ENCODE measurements around the gene CRELD1.
"Not testable (repeated sequence)": the region's sequence is repeated elsewhere in the genome, so short reads cannot be mapped to it uniquely, and the experiment has no call there.

The CRELD1 gene

GRCh38 chr3:9933561-9934234, at the start of gene CRELD1:
CRELD1 (plus strand) TSS chr3:9933834; CDS start chr3:9934439, 605 bp downstream.
- DNase-seq, result peak; percentile 82

DNA sequence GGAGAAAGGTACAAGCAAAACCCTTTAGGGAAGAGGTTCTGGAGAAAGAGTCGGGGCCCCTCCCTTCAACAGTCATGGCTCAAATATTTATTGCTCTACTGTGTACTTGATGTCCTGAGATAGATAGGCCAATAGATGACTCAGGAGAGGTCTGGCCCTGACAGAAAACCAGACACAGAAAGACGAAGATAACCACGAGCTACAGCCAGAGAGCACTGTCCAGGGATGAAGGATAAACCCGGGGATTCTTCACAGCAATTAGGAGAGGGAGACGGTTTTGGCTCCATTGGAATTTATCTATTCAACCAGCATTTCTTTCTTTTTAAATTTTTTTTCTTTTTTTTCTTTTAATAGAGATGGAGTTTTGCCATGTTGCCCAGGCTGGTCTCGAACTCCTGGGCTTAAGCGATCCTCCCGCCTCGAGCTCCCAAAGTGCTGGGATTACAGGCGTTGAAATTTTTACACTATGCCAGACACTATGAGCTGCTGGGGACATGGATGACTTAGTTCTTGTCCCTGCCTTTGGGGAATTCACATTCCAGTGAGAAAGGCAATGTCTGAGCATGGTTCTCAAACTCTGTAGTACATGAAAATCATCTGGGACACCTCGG, 49.0 kb upstream of the CRELD1 start:
- no peak for DNase-seq

DNA sequence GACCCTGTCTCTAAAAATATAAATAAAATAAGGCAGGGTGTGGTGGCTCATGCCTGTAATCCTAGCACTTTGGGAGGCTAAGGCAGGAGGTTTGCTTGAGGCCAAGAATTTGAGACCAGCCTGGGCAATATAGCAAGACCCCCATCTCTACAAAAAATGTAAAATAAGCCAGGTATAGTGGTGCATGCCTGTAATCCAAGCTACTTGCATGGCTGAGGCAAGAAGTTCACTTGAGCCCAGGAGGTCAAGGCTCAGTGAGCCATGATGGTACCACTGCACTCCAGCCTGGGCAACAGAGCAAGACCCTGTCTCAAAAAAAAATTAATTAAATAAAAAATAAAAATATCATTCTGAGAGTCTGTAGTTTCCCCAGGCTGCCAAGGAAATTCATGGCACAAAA, 47.3 kb upstream of the CRELD1 start:
- no peak for DNase-seq

DNA sequence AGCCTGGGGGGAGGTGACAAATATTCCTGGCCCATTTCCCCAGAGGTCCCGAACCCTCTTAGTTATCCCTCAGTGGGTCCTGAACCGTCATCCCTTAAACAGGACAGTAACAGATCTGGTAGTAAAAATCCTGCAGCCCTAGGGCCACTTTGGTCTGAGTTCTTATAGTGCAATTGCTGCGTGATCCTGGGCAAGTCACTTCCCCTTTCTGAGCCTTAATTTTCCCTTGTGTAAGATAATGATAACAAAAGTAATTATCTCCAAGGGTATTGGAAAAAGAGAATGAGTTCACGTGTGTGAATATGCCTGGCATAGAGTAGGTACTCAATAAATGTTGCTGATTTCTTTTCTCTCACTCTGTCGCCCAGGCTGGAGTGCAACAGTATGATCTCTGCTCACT, 46.2 kb upstream of the CRELD1 start:
- no peak for DNase-seq

DNA sequence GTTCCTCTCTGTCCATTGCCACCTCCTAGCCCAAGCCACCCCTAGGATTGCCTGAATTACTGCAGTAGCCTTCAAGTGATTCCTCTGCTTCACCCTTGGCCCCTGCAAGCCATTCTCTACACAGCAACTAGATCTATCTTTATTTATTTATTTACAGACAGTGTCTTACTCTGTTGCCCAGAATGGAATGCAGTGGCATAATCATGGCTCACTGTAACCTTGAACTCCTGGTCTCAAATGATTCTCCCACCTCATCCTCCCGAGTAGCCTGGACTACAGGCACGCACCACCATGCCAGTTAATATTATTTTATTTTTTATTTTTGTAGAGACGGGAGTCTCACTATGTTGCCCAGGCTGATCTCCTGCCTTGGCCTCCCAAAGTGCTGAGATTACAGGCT, 45.1 kb upstream of the CRELD1 start:
- DNase-seq, result no peak

DNA sequence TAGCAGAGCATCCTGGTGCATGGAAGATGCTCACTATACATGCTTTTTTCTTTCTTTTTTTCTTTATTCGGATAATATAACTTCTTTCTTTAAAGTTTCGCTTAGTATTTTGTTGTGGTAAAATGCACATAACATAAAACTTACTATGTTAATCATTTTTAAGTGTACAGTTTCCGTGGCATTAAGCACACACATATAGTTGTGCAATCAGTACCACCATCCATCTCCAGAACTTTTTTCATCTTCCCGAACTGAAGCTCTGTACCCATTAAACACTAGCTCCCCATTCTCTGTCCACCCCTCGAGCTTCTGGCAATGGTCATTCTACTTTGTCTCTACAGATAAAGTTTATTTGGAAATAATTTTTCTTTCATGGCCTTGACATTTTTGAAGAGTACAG, 44.2 kb upstream of the CRELD1 start:
- DNase-seq, result no peak

DNA sequence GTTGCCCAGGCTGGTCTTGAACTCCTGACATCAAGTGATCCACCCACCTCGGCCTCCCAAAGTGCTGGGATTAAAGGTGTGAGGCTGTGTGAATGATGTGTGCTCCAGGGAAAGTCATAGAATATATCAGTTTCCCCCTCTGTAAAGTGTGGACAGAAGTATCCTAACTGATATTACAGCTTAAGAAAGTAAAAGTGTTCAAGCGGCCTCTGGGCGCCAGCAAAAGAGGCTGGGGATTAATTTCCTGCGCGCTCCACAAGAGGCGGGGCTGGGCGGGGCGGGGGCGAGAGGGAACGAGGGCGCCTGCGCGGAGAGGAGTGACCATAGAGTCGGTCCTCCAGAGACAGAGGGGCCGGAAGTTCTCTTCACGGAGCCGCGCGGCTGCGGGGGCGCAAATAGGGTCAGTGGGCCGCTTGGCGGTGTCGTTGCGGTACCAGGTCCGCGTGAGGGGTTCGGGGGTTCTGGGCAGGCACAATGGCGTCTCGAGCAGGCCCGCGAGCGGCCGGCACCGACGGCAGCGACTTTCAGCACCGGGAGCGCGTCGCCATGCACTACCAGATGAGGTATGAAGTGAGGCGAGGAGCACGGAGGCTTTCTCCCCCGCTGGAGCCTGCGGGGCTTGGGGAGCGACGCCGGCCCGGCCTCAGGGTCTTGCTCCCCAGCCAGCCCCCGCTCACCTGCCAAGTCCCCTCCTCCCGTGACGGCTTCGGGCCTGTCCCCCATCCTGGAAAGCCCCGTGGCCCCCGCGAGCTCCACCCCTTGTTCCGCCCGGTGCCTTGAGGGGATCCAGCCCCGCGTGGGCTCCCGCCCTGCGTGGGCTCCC, 43.2 kb upstream of the CRELD1 start, which contains the start of gene JAGN1:
JAGN1 (plus strand) TSS at position 362 of the 823 bp plus-strand sequence; CDS start at position 475, 113 bp downstream.
- DNase-seq, result peak; percentile 39

DNA sequence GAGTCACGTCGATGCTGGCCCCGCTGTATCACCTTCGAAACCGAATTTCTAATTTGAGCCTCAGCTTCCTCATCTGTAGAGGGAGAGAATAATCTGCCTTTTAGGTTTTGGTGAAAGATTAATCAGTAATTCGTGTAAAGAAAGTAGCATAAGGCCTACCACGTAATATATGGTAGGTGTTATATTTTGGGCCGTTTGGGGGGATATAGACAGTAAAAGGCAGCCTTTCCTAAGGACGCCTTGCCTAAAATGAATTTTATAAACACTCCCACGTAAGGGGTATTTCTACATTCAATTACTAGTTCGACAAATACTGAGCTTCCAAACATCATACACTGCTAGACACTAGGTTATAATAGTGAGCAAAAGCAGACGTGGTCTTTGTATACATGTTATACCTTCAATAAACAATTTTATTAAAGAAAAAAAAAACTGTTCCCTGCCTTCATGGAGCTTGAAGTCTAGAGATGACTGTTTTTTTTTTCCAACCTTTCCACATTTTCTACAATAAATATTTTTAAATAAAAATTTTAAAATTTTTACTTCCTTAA, 42.5 kb upstream of the CRELD1 start:
- no peak for DNase-seq

- DNase-seq, result no peak
These were observed 39.9 kb upstream of the CRELD1 start for GRCh38 chr3:9893739-9894138.

- DNase-seq, result not testable (repeated sequence)
These were observed 37.9 kb upstream of the CRELD1 start for GRCh38 chr3:9895715-9896114.

DNA sequence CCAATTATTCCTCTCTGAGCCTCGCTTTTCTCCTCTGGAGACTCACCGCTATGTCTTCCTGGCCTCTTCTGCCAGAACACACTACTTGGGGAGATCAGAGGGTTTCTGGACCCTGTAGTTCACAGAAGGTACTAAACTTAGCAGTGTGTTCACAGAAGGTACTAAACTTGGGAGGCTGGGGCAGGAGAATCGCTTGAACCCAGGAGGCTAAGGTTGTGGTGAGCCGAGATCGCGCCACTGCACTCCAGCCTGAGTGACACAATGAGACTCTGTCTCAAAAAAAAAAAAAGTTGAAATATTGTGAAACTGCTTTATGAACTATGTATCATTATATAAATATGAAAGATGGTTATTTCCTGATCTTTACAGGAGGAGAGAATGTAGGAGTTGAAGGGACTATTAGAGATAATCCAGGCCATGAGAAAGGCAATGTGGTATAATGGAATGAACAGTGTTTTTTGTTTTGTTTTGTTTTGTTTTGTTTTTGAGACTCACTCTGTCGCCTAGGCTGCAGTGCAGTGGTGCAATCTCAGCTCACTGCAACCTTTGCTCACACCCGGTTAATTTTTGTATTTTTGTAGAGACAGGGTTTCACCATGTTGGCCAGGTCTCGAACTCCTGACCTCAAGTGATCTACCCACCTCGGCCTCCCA, 36.8 kb upstream of the CRELD1 start:
- not testable (repeated sequence) for DNase-seq

- DNase-seq, result peak; percentile 20
These were observed 35.9 kb upstream of the CRELD1 start for GRCh38 chr3:9897408-9898372.

DNA sequence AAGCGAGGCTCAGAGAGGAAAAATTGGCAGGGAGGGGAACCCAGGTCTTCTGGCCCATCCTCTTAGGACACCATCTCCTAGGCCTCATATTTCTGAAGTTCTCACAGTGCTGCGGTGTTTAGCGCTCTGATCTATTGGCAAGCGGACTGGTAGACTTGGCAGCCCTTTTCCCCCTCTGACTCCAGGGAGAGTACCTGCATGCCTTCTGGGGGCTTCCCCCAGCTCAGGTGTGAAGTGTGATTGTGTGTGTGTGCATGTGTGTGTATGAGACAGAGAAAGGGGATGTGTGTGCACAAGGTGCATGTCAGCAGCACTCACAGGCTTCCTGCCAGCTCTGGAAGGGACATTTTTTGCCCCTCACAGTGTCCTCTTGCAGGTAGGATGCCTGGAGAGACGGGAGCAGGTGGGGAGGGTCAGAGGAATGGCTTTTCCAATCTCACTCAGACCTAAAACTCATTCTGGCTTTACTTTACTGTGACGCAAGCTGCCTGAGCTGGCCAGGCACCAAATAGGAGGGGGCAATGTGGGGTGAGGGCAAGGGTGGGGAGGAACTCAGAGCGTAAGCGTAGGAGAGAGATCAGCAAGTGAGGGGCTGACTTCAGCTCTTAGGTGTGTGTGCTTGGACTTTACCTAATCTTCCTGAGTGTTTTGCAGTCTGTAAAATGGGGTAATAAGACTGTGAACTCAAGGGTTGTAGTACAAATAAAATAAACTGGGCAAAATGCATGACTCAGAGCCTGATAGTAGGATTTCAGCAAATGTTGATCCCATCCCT, 35.0 kb upstream of the CRELD1 start:
- no peak for DNase-seq

- no peak for DNase-seq
These were observed 34.3 kb upstream of the CRELD1 start for GRCh38 chr3:9899289-9899791.

GRCh38 chr3:9900965-9901415, 32.6 kb upstream of the CRELD1 start:
- DNase-seq, result not testable (repeated sequence)

GRCh38 chr3:9901967-9902366, 31.7 kb upstream of the CRELD1 start:
- DNase-seq, result no peak

DNA sequence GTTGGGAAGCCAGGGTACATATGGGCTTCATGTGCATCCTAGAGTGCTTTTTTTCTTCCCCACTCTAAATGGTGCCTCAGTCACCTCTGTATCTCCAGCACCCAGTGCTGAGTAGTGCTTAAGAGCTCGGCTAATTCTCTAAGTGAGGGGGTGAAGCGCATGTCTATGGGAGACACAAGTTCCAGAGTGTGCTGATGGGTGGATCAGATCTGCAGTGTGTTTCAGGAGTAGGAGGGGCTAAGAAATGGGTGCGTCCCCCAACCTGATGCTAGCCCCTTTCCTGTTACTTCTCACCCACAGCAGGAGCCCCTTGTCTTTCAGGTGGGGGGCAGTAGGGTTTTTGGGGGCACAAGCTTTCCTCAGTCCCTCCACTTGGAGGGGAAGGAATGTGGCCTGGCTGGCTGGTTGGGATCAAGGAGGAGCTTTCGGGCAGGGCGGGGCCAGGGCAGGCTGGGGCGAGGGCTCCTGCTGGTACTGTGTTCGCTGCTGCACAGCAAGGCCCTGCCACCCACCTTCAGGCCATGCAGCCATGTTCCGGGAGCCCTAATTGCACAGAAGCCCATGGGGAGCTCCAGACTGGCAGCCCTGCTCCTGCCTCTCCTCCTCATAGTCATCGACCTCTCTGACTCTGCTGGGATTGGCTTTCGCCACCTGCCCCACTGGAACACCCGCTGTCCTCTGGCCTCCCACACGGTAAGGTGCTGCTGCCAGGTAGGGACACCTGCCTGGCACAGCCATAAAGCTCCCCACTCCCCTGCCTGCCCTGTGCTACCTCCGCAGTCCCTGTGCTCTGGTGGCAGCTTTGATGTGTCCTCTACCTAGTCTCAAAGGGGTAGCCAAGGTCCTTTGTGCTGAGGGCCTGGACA, 31.0 kb upstream of the CRELD1 start, which contains the start of gene IL17RE:
IL17RE (plus strand) TSS at position 477 of the 866 bp plus-strand sequence; CDS start at position 562, 85 bp downstream.
- DNase-seq, result no peak

GRCh38 chr3:9903238-9903624, 30.4 kb upstream of the CRELD1 start:
- DNase-seq, result no peak

- no peak for DNase-seq
These were observed 29.7 kb upstream of the CRELD1 start for GRCh38 chr3:9903904-9904303.
